SW480 (cell line): ENCODE data around the gene IL17REL.

Experiments
- DNase-seq: peaks from one replicate; pipeline ENCODE4 v3.0.0-alpha.2; 2016; ENCODE audit warnings: low spot score

Gene IL17REL

DNA sequence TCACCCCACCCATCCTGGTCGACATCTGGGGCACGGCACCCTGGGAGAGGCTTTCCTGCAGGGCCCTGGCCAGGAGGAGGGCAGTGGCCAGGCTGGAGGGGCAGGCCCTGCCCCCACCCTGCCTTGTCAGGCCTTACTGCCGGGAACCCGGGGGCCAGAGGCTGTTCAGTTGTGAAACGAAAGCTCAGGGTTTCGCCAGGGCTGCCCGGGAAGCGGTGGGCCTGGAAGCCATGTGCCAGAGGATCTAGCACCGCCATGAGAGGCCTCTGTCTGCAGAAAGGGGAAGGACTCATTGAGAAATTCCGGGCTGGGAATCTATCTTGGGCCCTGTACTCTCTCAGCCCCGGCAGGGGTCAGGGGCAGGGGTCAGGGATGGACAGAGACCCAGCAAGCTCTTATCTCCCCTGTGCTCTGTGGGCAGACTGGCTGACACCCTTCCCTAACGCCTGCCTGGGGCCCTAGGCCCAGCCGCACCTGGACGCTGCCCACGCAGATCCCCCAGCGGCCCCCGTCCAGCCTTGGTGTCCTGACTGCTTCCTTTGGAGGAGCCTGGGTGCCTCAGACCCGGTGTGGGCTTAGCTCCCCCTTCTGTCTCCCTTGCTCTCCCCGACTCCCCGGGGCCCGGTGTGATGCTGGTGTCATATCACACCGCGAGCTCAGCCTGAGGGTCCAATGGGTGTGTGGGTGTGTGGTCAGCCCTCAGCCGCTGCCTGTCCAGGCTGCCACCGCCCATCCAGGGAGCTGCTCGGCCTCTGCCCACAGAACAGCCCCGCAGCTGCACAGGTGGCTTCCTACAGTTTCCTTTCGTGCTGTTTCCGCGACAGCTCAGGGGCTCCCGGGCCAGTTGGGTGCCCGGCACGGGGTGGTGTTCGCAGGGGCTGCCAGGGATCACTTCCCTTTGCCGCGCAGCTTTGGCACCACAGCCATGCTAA is 45.5 kb downstream of the IL17REL start:
- peak; percentile 59 for DNase-seq

DNA sequence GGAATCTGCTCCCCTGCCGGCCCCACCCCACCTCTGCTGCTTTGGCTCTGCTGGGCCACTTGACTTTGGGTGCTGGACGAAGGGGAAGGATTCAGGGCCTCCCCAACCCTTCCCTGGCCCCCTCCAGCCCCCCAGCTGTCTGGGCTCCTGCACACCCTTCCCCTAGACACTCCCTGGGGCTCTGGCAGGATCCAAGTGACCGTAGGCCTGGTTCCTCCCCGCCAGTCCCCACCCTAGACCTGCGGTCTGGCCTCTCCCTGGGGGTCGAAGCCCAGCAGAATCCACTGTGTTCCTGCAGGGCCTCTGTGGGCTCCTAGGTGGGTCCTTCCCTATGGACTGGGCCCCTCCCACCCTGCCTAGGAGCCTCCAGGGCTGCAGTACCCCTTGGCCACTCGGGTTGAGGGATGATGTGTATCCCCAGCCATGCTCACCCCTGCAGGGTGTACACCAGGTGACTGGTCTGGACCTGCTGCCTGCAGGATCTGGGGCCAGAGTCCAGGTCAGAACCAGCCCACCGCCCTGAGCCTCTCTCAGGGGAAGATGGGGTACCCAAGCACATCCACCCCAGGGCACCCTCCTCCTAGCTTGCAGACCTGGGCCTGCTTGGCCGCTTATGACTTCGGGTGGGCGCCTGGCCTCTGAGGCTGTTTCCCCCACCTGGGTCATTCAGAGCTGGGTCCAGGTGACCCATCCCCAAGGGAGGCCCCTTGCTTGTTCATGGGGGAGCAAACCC is 46.4 kb downstream of the IL17REL start:
- no peak for DNase-seq

- no peak for DNase-seq
These were observed 47.2 kb downstream of the IL17REL start for GRCh38 chr22:49965091-49966040.

DNA sequence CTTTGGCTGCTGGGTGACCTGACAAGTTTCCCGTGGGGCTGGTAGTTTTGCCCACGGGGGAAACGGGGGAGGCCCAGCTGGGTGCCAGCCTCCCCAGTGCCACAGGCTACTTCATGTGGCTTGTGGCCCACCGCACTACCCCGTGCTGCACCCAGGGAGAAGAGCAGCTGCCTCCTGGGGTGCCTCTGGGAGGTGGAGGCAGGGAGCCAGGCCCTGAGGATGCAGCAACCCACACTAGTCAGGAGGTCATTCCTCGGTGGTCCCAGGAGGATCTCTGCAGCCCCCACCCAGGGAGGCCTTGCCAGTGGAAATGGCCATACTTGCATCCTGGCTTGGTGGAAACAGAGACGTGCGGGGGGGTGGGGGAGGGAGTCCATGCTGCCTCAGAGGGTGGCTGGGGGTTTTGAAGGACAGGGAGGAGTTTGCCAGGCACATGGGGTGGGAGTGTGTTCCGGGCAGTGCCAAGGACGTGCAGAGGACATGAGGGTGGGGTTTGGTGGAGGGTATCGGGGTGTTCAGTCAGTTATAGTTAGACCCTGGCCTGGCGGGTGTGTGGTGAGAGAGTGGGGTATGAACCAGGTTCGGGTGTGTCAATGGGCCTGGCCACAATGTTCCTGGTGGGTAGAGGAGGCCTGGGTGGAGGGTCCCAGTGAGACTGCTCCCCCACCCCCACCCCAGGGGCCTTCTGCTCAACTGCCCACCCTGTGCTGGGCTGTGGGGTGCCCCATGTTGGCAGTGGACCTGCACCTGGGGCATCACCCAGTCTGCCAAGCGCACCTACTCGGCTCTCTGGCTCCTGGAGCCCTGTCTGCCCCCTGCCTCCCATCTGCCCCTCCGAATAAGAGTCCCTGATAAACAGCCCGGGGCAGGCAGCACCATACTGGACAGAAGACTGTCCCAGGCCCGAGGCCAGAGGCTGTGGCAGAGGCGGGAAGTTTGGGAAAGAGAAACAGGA is 48.2 kb downstream of the IL17REL start:
- no peak for DNase-seq

DNA sequence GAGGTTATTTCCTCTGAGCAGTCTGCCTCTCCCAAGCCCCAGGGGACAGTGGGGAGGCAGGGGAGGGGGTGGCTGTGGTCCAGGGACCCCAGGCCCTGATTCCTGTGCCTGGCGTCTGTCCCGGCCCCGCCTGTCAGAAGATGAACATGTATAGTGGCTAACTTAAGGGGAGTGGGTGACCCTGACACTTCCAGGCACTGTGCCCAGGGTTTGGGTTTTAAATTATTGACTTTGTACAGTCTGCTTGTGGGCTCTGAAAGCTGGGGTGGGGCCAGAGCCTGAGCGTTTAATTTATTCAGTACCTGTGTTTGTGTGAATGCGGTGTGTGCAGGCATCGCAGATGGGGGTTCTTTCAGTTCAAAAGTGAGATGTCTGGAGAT is 48.9 kb downstream of the IL17REL start:
- DNase-seq, result no peak

DNA sequence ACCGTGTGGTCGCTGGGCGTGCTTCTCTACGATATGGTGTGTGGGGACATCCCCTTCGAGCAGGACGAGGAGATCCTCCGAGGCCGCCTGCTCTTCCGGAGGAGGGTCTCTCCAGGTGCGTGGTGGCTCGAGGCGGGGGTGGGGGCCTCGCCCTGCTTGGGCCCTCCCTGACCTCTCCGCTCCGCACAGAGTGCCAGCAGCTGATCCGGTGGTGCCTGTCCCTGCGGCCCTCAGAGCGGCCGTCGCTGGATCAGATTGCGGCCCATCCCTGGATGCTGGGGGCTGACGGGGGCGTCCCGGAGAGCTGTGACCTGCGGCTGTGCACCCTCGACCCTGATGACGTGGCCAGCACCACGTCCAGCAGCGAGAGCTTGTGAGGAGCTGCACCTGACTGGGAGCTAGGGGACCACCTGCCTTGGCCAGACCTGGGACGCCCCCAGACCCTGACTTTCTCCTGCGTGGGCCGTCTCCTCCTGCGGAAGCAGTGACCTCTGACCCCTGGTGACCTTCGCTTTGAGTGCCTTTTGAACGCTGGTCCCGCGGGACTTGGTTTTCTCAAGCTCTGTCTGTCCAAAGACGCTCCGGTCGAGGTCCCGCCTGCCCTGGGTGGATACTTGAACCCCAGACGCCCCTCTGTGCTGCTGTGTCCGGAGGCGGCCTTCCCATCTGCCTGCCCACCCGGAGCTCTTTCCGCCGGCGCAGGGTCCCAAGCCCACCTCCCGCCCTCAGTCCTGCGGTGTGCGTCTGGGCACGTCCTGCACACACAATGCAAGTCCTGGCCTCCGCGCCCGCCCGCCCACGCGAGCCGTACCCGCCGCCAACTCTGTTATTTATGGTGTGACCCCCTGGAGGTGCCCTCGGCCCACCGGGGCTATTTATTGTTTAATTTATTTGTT is 49.6 kb downstream of the IL17REL start:
- no peak for DNase-seq

- DNase-seq, result peak; percentile 86
These were observed 50.4 kb downstream of the IL17REL start for GRCh38 chr22:49962012-49962750.

GRCh38 chr22:49961601-49962011 is 51.0 kb downstream of the IL17REL start:
- DNase-seq, result no peak

GRCh38 chr22:49961005-49961600 is 51.5 kb downstream of the IL17REL start:
- no peak for DNase-seq

GRCh38 chr22:49960159-49961004 is 52.2 kb downstream of the IL17REL start, which contains the start of gene PIM3:
TSS of gene PIM3 (plus strand) at chr22:49960772. CDS start at chr22:49960948, 176 bp downstream.
- peak; percentile 96 for DNase-seq

- peak; percentile 93 for DNase-seq
These were observed 52.8 kb downstream of the IL17REL start for GRCh38 chr22:49959782-49960158.

DNA sequence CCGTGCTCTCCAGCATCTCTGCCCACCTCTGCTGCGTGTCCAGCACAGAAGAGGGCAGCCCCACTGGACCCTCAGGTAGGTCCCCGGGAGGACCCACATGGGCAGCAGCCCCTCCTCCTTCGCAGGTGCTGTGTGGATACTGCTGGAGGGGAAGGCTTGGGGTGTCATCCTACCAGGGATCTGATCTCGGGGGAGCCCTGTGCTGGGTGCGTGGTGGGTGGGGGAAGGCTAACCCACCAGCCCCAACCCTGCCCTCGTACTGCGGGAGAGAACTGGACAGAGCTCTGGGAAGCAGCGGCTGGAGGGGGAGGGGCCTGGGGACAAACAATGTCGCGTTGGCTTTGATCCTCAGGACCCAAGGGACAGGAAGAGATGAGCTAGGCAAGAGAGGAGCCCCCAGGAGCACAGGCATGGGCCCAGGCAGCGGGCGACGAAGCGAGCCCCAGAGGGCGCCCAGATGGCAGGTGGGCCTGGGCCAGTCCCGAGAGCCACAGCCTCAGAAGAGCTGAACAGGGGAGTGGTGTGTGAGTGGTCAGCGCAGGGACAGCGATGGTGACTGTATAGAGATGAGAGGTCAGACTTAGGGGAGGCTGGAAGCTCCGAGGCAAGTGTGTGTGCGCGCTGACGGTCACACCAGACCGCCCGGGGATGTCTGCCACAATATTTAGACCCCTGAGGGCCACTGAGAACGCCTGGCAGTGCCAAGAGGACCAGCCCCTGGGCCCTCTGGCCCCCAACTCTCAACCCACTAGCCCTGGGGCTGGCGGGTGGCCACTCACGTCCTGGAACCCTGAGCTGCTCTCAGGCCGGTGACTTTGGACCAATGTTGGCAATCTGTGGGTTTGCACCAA is 53.4 kb downstream of the IL17REL start:
- no peak for DNase-seq

DNA sequence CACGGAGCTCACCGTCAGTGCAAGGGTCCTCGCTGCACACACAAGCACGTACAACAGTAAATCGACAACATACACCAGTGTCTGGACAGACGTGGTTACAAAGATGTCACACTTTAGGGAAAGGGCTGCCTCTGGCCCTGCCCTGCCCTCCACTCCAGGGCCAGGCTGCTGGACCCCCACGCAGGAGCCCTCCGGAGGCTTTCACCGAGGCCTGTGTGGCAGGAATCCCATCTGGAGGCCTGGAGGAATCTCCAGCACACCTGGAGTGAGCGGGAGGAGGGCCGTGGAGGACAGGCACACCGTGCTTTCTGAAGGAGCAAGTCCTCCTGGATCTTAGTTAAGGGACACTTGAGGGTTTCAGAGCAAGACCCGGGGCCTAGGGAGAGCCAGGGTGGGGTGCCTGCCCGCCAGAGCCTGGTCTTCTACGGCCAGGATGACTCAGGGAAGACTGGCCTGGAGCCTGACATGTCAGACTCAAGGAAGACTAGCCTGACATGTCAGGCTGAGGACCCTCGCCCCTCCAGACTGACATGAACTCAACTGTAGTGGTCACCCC is 54.1 kb downstream of the IL17REL start:
- DNase-seq, result no peak

GRCh38 chr22:49957826-49958365 is 54.7 kb downstream of the IL17REL start:
- DNase-seq, result no peak

- DNase-seq, result no peak
These were observed 55.4 kb downstream of the IL17REL start for GRCh38 chr22:49956914-49957825.
